ENCODE data around the gene TRERF1.

DNA sequence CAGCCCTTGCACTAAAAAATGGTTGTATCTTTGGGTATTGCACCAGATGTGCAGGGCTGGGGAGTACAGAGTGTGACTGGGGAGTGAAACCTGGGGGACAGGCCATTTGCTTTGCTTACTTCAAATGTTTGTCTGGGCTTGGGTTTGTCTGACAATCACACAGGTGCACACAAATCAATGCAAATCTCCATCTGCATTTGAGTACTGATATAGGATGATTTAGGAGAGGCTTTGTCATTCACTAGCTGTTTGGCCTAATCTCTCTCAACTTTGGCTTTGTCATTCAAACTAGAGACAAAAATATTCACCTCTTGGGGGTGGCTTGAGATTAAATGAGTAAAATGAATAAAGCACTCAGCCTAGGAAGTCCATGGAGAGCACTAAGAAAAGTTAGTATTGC, 274.7 kb downstream of the TRERF1 start:
- TF ChIP-seq, protein P1, sequence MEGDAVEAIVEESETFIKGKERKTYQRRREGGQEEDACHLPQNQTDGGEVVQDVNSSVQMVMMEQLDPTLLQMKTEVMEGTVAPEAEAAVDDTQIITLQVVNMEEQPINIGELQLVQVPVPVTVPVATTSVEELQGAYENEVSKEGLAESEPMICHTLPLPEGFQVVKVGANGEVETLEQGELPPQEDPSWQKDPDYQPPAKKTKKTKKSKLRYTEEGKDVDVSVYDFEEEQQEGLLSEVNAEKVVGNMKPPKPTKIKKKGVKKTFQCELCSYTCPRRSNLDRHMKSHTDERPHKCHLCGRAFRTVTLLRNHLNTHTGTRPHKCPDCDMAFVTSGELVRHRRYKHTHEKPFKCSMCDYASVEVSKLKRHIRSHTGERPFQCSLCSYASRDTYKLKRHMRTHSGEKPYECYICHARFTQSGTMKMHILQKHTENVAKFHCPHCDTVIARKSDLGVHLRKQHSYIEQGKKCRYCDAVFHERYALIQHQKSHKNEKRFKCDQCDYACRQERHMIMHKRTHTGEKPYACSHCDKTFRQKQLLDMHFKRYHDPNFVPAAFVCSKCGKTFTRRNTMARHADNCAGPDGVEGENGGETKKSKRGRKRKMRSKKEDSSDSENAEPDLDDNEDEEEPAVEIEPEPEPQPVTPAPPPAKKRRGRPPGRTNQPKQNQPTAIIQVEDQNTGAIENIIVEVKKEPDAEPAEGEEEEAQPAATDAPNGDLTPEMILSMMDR (IDR thresholded peaks at IDR 0.05) = no peak
- TF ChIP-seq POLR2A (IDR thresholded peaks at IDR 0.05) = no peak
